HepG2 (cell line): ENCODE measurements around the gene CCDC17. TPM values are rescaled to one million over a fixed set of nuclear protein-coding genes. Genes with fewer than 3 reads are reported as not detected.

Experiments
- CEBPB ChIP-seq: IDR thresholded peaks from 2 replicates; pipeline ENCODE4 v1.6.1; 2011; ENCODE audit warnings: low read depth, low read length, improper control_type of control experiment, borderline replicate concordance
- NFYB ChIP-seq: sonication (generic); formaldehyde crosslinking; IDR thresholded peaks from 2 replicates; pipeline ENCODE4 v1.4.0; 2020; ENCODE audit warnings: missing genetic modification reagents
- PPARG ChIP-seq: conservative IDR thresholded peaks from 2 replicates; pipeline ENCODE4 v1.6.1; 2016; ENCODE audit warnings: missing biosample characterization, missing genetic modification reagents
- PTBP1 ChIP-seq: fragments of 200-400 bp; formaldehyde crosslinking; IDR thresholded peaks from 2 replicates; pipeline ENCODE4 v1.6.1; 2018; ENCODE audit warnings: low read length, low read depth; ENCODE audit not compliant: poor library complexity, severe bottlenecking
- RAD21 ChIP-seq: fragments of 450-650 bp; formaldehyde crosslinking; IDR thresholded peaks from 2 replicates; pipeline ENCODE4 v1.5.0; 2020; ENCODE audit warnings: mild to moderate bottlenecking
- REPIN1 ChIP-seq: sonication (generic); formaldehyde crosslinking; IDR thresholded peaks from 2 replicates; pipeline ENCODE4 v1.8.0; 2022; ENCODE audit warnings: missing genetic modification reagents, low read depth, mild to moderate bottlenecking, borderline replicate concordance
- RXRA ChIP-seq: sonication (generic); formaldehyde crosslinking; IDR thresholded peaks from 2 replicates; pipeline ENCODE4 v1.5.1; 2020; ENCODE audit warnings: missing genetic modification reagents
- SIX4 ChIP-seq: sonication (generic); formaldehyde crosslinking; IDR thresholded peaks from 2 replicates; pipeline ENCODE4 v1.4.0; 2020; ENCODE audit warnings: missing genetic modification reagents
- SRSF9 ChIP-seq: fragments of 200-400 bp; formaldehyde crosslinking; IDR thresholded peaks from 2 replicates; pipeline ENCODE4 v1.6.1; 2018; ENCODE audit warnings: borderline replicate concordance, mild to moderate bottlenecking, low read depth, low read length; ENCODE audit not compliant: insufficient read depth, poor library complexity, severe bottlenecking
- TMF1 ChIP-seq: sonication (generic); formaldehyde crosslinking; IDR thresholded peaks from 2 replicates; pipeline ENCODE4 v1.8.1; 2022; ENCODE audit warnings: low read depth, missing genetic modification reagents
- ZFP41 ChIP-seq: sonication (generic); formaldehyde crosslinking; IDR thresholded peaks from 2 replicates; pipeline ENCODE4 v1.4.0; 2020; ENCODE audit warnings: mild to moderate bottlenecking, missing genetic modification reagents, borderline replicate concordance
- ZNF234 ChIP-seq: sonication (generic); formaldehyde crosslinking; conservative IDR thresholded peaks from 2 replicates; pipeline ENCODE4 v1.5.1; 2020; ENCODE audit warnings: mild to moderate bottlenecking, missing genetic modification reagents
- ZNF33A ChIP-seq: sonication (generic); formaldehyde crosslinking; IDR thresholded peaks from 2 replicates; pipeline ENCODE4 v1.5.1; 2020; ENCODE audit warnings: missing genetic modification reagents, mild to moderate bottlenecking, moderate library complexity, borderline replicate concordance
- ZNF510 ChIP-seq: sonication (generic); formaldehyde crosslinking; IDR thresholded peaks from 2 replicates; pipeline ENCODE4 v1.4.0; 2020; ENCODE audit warnings: low read depth, mild to moderate bottlenecking, missing genetic modification reagents
- ZNF557 ChIP-seq: sonication (generic); formaldehyde crosslinking; IDR thresholded peaks from 2 replicates; pipeline ENCODE4 v1.4.0; 2020; ENCODE audit warnings: missing genetic modification reagents
- ZNF589 ChIP-seq: sonication (generic); formaldehyde crosslinking; conservative IDR thresholded peaks from 2 replicates; pipeline ENCODE4 v1.8.0; 2022; ENCODE audit warnings: mild to moderate bottlenecking, moderate library complexity, missing genetic modification reagents
- ZNF816 ChIP-seq: sonication (generic); formaldehyde crosslinking; IDR thresholded peaks from 2 replicates; pipeline ENCODE4 v1.8.0; 2022; ENCODE audit warnings: missing genetic modification reagents, mild to moderate bottlenecking, borderline replicate concordance
- polyA plus RNA-seq, 8 experiments: library from polyadenylated mRNA; depleted of rRNA in 3 of 8; stranded (reverse) in 7 of 8; unstranded in 1 of 8; fragments of >200 nt; fragmentation: Illumina TruSeq in 4 of 8; extraction: Trizol in 4 of 8; gene quantifications; 2 replicates each; pipeline versions ENCODE4 v1.2.1 to v1.2.3, GENCODE V29; 2011 to 2016; ENCODE audit warnings: low read depth in 4 of 8, missing spikeins in 1 of 8, mixed read lengths in 1 of 8; ENCODE audit not compliant: insufficient read depth in 1 of 8
- total RNA-seq, 5 experiments: library from RNA; depleted of rRNA; stranded (reverse); fragments of >200 nt; fragmentation: Illumina TruSeq; extraction: Trizol; gene quantifications; 2 replicates each; pipeline ENCODE4 v1.2.3, GENCODE V29; 2016; ENCODE audit warnings: low read depth in 1 of 5
- TF ChIP-seq, protein P1 (sequence below): IDR thresholded peaks from 2 replicates; pipeline ENCODE4 v1.6.1; 2016
- TF ChIP-seq, protein P2 (sequence below): sonication (generic); formaldehyde crosslinking; IDR thresholded peaks from 2 replicates; pipeline ENCODE4 v1.8.1; 2023; ENCODE audit warnings: mild to moderate bottlenecking, missing genetic modification reagents
- TF ChIP-seq, protein P3 (sequence below): sonication (generic); formaldehyde crosslinking; IDR thresholded peaks from 2 replicates; pipeline ENCODE4 v1.4.0; 2020; ENCODE audit warnings: missing genetic modification reagents, mild to moderate bottlenecking, borderline replicate concordance
- TF ChIP-seq, protein P4 (sequence below): sonication (generic); formaldehyde crosslinking; IDR thresholded peaks from 2 replicates; pipeline ENCODE4 v1.8.0; 2022; ENCODE audit warnings: mild to moderate bottlenecking, missing genetic modification reagents, borderline replicate concordance
- TF ChIP-seq, protein P5 (sequence below): sonication (generic); formaldehyde crosslinking; IDR thresholded peaks from 2 replicates; pipeline ENCODE4 v1.5.0; 2020; ENCODE audit warnings: missing genetic modification reagents

CCDC17 gene
- total and polyA plus RNA-seq, 2 of the 13 experiments (the other 11 are each of a cell fraction or from before 2014, with no cell fraction given) = 1.5 to 3.3 TPM

DNA sequence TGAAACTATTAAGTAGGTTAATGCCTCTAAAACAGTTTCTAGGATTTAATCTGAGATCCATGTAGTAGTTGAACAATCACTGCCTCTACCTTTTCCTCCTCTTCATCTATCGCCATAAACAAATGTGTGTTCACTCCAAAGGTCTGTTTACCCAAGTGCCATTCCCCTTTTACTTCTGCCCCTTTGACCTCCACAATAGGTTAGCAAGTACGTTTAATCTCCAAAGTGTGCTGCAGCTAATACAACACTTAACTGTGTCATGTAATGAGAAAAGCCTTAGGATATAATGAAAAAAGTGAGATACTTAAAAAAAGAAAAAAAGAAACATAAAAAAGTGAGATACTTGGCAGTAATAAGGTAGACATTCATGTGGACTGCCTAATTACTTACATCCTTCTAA lies 34.3 kb upstream of the CCDC17 start (continued):
- no peak; the same call in 1 of the 2 replicates for TF ChIP-seq REPIN1 (CRISPR knock-in tag)
- TF ChIP-seq PTBP1 = no peak
- TF ChIP-seq ZNF510 (CRISPR knock-in tag) = no peak
- TF ChIP-seq, protein P1, sequence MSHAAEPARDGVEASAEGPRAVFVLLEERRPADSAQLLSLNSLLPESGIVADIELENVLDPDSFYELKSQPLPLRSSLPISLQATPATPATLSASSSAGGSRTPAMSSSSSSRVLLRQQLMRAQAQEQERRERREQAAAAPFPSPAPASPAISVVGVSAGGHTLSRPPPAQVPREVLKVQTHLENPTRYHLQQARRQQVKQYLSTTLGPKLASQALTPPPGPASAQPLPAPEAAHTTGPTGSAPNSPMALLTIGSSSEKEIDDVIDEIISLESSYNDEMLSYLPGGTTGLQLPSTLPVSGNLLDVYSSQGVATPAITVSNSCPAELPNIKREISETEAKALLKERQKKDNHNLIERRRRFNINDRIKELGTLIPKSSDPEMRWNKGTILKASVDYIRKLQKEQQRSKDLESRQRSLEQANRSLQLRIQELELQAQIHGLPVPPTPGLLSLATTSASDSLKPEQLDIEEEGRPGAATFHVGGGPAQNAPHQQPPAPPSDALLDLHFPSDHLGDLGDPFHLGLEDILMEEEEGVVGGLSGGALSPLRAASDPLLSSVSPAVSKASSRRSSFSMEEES (CRISPR knock-in tag) = no peak
- TF ChIP-seq ZFP41 (CRISPR knock-in tag) = no peak
- no peak for TF ChIP-seq ZNF589 (CRISPR knock-in tag)
- TF ChIP-seq ZNF234 (CRISPR knock-in tag) = no peak
- TF ChIP-seq TMF1 = no peak
- TF ChIP-seq CEBPB = no peak
- no peak for TF ChIP-seq RAD21
- no peak for TF ChIP-seq SIX4 (CRISPR knock-in tag)
- no peak for TF ChIP-seq ZNF33A (CRISPR knock-in tag)
- TF ChIP-seq NFYB (CRISPR knock-in tag) = no peak
- TF ChIP-seq, protein P2, sequence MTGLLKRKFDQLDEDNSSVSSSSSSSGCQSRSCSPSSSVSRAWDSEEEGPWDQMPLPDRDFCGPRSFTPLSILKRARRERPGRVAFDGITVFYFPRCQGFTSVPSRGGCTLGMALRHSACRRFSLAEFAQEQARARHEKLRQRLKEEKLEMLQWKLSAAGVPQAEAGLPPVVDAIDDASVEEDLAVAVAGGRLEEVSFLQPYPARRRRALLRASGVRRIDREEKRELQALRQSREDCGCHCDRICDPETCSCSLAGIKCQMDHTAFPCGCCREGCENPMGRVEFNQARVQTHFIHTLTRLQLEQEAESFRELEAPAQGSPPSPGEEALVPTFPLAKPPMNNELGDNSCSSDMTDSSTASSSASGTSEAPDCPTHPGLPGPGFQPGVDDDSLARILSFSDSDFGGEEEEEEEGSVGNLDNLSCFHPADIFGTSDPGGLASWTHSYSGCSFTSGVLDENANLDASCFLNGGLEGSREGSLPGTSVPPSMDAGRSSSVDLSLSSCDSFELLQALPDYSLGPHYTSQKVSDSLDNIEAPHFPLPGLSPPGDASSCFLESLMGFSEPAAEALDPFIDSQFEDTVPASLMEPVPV (CRISPR knock-in tag) = no peak
- no peak for TF ChIP-seq ZNF816 (CRISPR knock-in tag)
- TF ChIP-seq SRSF9 = no peak
- peak; percentile 17; the same call in 1 of the 2 replicates for TF ChIP-seq RXRA (CRISPR knock-in tag)
- TF ChIP-seq, protein P3, sequence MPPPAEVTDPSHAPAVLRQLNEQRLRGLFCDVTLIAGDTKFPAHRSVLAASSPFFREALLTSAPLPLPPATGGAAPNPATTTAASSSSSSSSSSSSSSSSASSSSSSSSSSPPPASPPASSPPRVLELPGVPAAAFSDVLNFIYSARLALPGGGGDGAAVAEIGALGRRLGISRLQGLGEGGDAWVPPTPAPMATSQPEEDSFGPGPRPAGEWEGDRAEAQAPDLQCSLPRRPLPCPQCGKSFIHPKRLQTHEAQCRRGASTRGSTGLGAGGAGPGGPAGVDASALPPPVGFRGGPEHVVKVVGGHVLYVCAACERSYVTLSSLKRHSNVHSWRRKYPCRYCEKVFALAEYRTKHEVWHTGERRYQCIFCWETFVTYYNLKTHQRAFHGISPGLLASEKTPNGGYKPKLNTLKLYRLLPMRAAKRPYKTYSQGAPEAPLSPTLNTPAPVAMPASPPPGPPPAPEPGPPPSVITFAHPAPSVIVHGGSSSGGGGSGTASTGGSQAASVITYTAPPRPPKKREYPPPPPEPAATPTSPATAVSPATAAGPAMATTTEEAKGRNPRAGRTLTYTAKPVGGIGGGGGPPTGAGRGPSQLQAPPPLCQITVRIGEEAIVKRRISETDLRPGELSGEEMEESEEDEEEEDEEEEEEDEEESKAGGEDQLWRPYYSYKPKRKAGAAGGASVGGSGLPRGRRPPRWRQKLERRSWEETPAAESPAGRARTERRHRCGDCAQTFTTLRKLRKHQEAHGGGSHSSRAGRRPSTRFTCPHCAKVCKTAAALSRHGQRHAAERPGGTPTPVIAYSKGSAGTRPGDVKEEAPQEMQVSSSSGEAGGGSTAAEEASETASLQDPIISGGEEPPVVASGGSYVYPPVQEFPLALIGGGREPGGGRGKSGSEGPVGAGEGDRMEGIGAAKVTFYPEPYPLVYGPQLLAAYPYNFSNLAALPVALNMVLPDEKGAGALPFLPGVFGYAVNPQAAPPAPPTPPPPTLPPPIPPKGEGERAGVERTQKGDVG = no peak
- TF ChIP-seq PPARG (CRISPR knock-in tag) = peak; percentile 68
- no peak for TF ChIP-seq ZNF557 (CRISPR knock-in tag)
- TF ChIP-seq, protein P4, sequence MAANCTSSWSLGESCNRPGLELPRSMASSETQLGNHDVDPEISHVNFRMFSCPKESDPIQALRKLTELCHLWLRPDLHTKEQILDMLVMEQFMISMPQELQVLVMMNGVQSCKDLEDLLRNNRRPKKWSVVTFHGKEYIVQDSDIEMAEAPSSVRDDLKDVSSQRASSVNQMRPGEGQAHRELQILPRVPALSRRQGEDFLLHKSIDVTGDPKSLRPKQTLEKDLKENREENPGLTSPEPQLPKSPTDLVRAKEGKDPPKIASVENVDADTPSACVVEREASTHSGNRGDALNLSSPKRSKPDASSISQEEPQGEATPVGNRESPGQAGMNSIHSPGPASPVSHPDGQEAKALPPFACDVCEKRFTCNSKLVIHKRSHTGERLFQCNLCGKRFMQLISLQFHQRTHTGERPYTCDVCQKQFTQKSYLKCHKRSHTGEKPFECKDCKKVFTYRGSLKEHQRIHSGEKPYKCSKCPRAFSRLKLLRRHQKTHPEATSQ (CRISPR knock-in tag) = no peak
- TF ChIP-seq, protein P5, sequence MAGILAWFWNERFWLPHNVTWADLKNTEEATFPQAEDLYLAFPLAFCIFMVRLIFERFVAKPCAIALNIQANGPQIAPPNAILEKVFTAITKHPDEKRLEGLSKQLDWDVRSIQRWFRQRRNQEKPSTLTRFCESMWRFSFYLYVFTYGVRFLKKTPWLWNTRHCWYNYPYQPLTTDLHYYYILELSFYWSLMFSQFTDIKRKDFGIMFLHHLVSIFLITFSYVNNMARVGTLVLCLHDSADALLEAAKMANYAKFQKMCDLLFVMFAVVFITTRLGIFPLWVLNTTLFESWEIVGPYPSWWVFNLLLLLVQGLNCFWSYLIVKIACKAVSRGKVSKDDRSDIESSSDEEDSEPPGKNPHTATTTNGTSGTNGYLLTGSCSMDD (CRISPR knock-in tag) = no peak
